Astrocyte (in vitro differentiated cells and primary cell): ENCODE data around the gene RC3H2. TPM values are rescaled to one million over a fixed set of nuclear protein-coding genes. Genes with fewer than 3 reads are reported as not detected.
"Not testable (repeated sequence)": the region's sequence is repeated elsewhere in the genome, so short reads cannot be mapped to it uniquely, and the experiment has no call there.

ENCODE experiments used
- DNase-seq: peaks from one replicate; pipeline ENCODE4 v3.0.0-alpha.2; 2010; ENCODE audit warnings: low read depth
- FAIRE-seq: peaks from 2 replicates; lab custom pipeline; 2011; peaks lifted over from hg19 to GRCh38; lab: Jason Lieb, UNC
- H2AFZ ChIP-seq: 2 replicates; pipeline ENCODE4 v1.6.0; 2012; ENCODE audit warnings: low read depth, low read length, inconsistent platforms
- H3K27ac ChIP-seq: 2 replicates; pipeline ENCODE4 v1.5.1; 2011; ENCODE audit warnings: low read depth, low read length, inconsistent platforms
- H3K27me3 ChIP-seq: 2 replicates; pipeline ENCODE4 v1.6.0; 2011; ENCODE audit warnings: low read length, inconsistent platforms; ENCODE audit not compliant: insufficient read depth
- H3K36me3 ChIP-seq: 2 replicates; pipeline ENCODE4 v1.5.1; 2011; ENCODE audit warnings: low read length, inconsistent platforms; ENCODE audit not compliant: insufficient read depth
- H3K4me1 ChIP-seq: 2 replicates; pipeline ENCODE4 v1.5.1; 2011; ENCODE audit warnings: low read length, inconsistent platforms; ENCODE audit not compliant: insufficient read depth
- H3K4me2 ChIP-seq: 2 replicates; pipeline ENCODE4 v1.6.0; 2012; ENCODE audit warnings: low read length, inconsistent platforms
- H3K4me3 ChIP-seq: 2 replicates; pipeline ENCODE4 v1.5.1; 2011; ENCODE audit warnings: low read depth, mild to moderate bottlenecking, low read length, inconsistent platforms; ENCODE audit not compliant: insufficient read depth
- H3K79me2 ChIP-seq: 2 replicates; pipeline ENCODE4 v1.6.0; 2012; ENCODE audit warnings: mild to moderate bottlenecking, low read length, inconsistent platforms; ENCODE audit not compliant: insufficient read depth
- H3K9ac ChIP-seq: 2 replicates; pipeline ENCODE4 v1.6.0; 2012; ENCODE audit warnings: mild to moderate bottlenecking, low read length, inconsistent platforms
- H3K9me3 ChIP-seq: 2 replicates; pipeline ENCODE4 v1.5.1; 2012; ENCODE audit warnings: low read depth, mild to moderate bottlenecking, low read length, inconsistent platforms; ENCODE audit not compliant: insufficient read depth
- H4K20me1 ChIP-seq: 2 replicates; pipeline ENCODE4 v1.6.0; 2012; ENCODE audit warnings: low read length, inconsistent platforms; ENCODE audit not compliant: insufficient read depth
- H3K27ac Mint-ChIP-seq: one replicate; pipeline ENCODE4 v1.8.0; 2021; ENCODE audit warnings: mild to moderate bottlenecking, mixed read lengths; ENCODE audit not compliant: unreplicated experiment
- H3K27me3 Mint-ChIP-seq: one replicate; pipeline ENCODE4 v1.8.0; 2021; ENCODE audit warnings: low read depth, mixed read lengths; ENCODE audit not compliant: unreplicated experiment
- H3K36me3 Mint-ChIP-seq: one replicate; pipeline ENCODE4 v1.8.0; 2021; ENCODE audit warnings: low read depth, mixed read lengths; ENCODE audit not compliant: unreplicated experiment
- H3K4me1 Mint-ChIP-seq: one replicate; pipeline ENCODE4 v1.8.0; 2021; ENCODE audit warnings: low read depth, mixed read lengths; ENCODE audit not compliant: unreplicated experiment
- H3K4me3 Mint-ChIP-seq: one replicate; pipeline ENCODE4 v1.8.0; 2021; ENCODE audit warnings: mild to moderate bottlenecking, moderate library complexity, mixed read lengths; ENCODE audit not compliant: unreplicated experiment
- H3K9me3 Mint-ChIP-seq: one replicate; pipeline ENCODE4 v1.8.0; 2021; ENCODE audit warnings: mild to moderate bottlenecking, mixed read lengths; ENCODE audit not compliant: unreplicated experiment
- CTCF ChIP-seq: IDR thresholded peaks from 2 replicates; pipeline ENCODE4 v1.5.1; 2011; ENCODE audit warnings: low read depth, mild to moderate bottlenecking, inconsistent platforms, low read length, moderate library complexity; ENCODE audit not compliant: insufficient read depth
- EZH2 ChIP-seq: IDR thresholded peaks from 2 replicates; pipeline ENCODE4 v1.6.1; 2012; ENCODE audit warnings: mild to moderate bottlenecking, low read length, inconsistent platforms; ENCODE audit not compliant: insufficient read depth
- total RNA-seq: library from RNA; stranded (reverse); gene quantifications from 2 replicates; pipeline ENCODE4 v1.2.1, GENCODE V29; 2021

Gene RC3H2
- total RNA-seq, 1 donor from 2014 or later: 69.0 TPM

- peaks cover 3% of the 10 kb centered on the region for H3K36me3 Mint-ChIP-seq
- TF ChIP-seq EZH2 (no peak), CTCF (no peak)
- Histone ChIP-seq H3K4me1 (no peaks in the 10 kb centered on the region), H3K4me2 (no peak overlapping the region), H3K9ac (no peak overlapping the region), H2AFZ (no peak overlapping the region), H3K9me3 (no peaks in the 10 kb centered on the region), H3K36me3 (peaks cover 17% of the 10 kb centered on the region), H3K27me3 (no peaks in the 10 kb centered on the region), H3K27ac (no peak overlapping the region), H4K20me1 (no peaks in the 10 kb centered on the region), H3K4me3 (no peak overlapping the region), H3K79me2 (no peaks in the 10 kb centered on the region)
- no peak for DNase-seq
- no peaks in the 10 kb centered on the region for H3K9me3 Mint-ChIP-seq
- no peaks in the 10 kb centered on the region for H3K27me3 Mint-ChIP-seq
- no peak overlapping the region for H3K4me3 Mint-ChIP-seq
- no peak for FAIRE-seq
- no peaks in the 10 kb centered on the region for H3K4me1 Mint-ChIP-seq
- H3K27ac Mint-ChIP-seq: no peak overlapping the region
These were observed 61.0 kb downstream of the RC3H2 start for GRCh38 chr9:122844137-122844536.

GRCh38 chr9:122841501-122841900 is 63.7 kb downstream of the RC3H2 start:
- H3K9me3 ChIP-seq: no peaks in the 10 kb centered on the region
- H3K4me3 ChIP-seq: no peak overlapping the region
- Mint-ChIP-seq H3K36me3 (peaks cover 3% of the 10 kb centered on the region), H3K4me3 (no peak overlapping the region), H3K27me3 (no peaks in the 10 kb centered on the region), H3K4me1 (no peaks in the 10 kb centered on the region), H3K27ac (no peak overlapping the region), H3K9me3 (no peaks in the 10 kb centered on the region)
- no peaks in the 10 kb centered on the region for H3K27me3 ChIP-seq
- H2AFZ ChIP-seq: no peak overlapping the region
- H3K27ac ChIP-seq: no peak overlapping the region
- TF ChIP-seq EZH2 (no peak), CTCF (no peak)
- no peak overlapping the region for H3K9ac ChIP-seq
- FAIRE-seq (no peak), DNase-seq (no peak)
- no peaks in the 10 kb centered on the region for H3K79me2 ChIP-seq
- H4K20me1 ChIP-seq: no peaks in the 10 kb centered on the region
- H3K4me1 ChIP-seq: no peaks in the 10 kb centered on the region
- peaks cover 2% of the 10 kb centered on the region for H3K36me3 ChIP-seq
- H3K4me2 ChIP-seq: no peak overlapping the region

GRCh38 chr9:122838441-122838840 is 66.7 kb downstream of the RC3H2 start:
- H3K9me3 Mint-ChIP-seq, H3K27ac Mint-ChIP-seq, H2AFZ ChIP-seq, H3K79me2 ChIP-seq, H3K9ac ChIP-seq, H3K4me1 ChIP-seq, DNase-seq, H3K27me3 ChIP-seq, H3K4me1 Mint-ChIP-seq, H3K36me3 ChIP-seq, FAIRE-seq, H3K9me3 ChIP-seq, H3K4me2 ChIP-seq, H3K27me3 Mint-ChIP-seq, H3K4me3 ChIP-seq, H3K27ac ChIP-seq, H3K4me3 Mint-ChIP-seq, H4K20me1 ChIP-seq, H3K36me3 Mint-ChIP-seq: not testable (repeated sequence)
